Fibroblast of skin of back (primary cell): ENCODE results near the gene ZNF264.

ENCODE experiments used
- DNase-seq: peaks from one replicate; pipeline ENCODE4 v3.0.0-alpha.2; 2013

ZNF264 gene

GRCh38 chr19:57245959-57246358 is 54.7 kb downstream of the ZNF264 start:
- DNase-seq, result no peak

GRCh38 chr19:57248646-57249045 is 57.3 kb downstream of the ZNF264 start:
- DNase-seq, result no peak

- DNase-seq, result peak; percentile 35
Measured at GRCh38 chr19:57249329-57249728, 58.0 kb downstream of the ZNF264 start.

GRCh38 chr19:57253767-57254166 is 62.5 kb downstream of the ZNF264 start:
- DNase-seq, result peak; percentile 23

- DNase-seq, result no peak
Measured at GRCh38 chr19:57262044-57262443, 70.7 kb downstream of the ZNF264 start.

GRCh38 chr19:57263244-57263741 is 72.0 kb downstream of the ZNF264 start:
- DNase-seq, result no peak

GRCh38 chr19:57267291-57267690 is 76.0 kb downstream of the ZNF264 start:
- no peak for DNase-seq

- DNase-seq, result peak; percentile 91
Measured at GRCh38 chr19:57269515-57270250, 78.4 kb downstream of the ZNF264 start.

GRCh38 chr19:57271280-57271679 is 80.0 kb downstream of the ZNF264 start:
- DNase-seq, result no peak
